Umbilical cord (tissue), 2 donors: Measurements from ENCODE around the gene SMG7. TPM values are rescaled to one million over a fixed set of nuclear protein-coding genes. Genes with fewer than 3 reads are reported as not detected.
A peak's percentile ranks its signal among the peaks of the same experiment; 100 is the strongest.

Source experiments
- DNase-seq: peaks from one replicate; pipeline ENCODE4 v3.0.0-alpha.2; 2015; ENCODE audit warnings: low spot score
- total RNA-seq: library from RNA; depleted of rRNA; stranded (reverse); fragments of >200 nt; gene quantifications from one replicate; pipeline ENCODE4 v1.2.3, GENCODE V29; 2014; ENCODE audit warnings: low replicate concordance; ENCODE audit not compliant: insufficient read depth

Gene SMG7
- total RNA-seq, 1 donor from 2014 or later = 27.2 TPM

GRCh38 chr1:183590244-183591191 is 118.2 kb downstream of the SMG7 start, which contains the start of gene NCF2:
NCF2 (minus strand) TSS chr1:183590459; CDS start chr1:183590329, 130 bp downstream.
- DNase-seq = peak; percentile 50

- no peak for DNase-seq
Measured at GRCh38 chr1:183592733-183593132, 120.4 kb downstream of the SMG7 start.

DNA sequence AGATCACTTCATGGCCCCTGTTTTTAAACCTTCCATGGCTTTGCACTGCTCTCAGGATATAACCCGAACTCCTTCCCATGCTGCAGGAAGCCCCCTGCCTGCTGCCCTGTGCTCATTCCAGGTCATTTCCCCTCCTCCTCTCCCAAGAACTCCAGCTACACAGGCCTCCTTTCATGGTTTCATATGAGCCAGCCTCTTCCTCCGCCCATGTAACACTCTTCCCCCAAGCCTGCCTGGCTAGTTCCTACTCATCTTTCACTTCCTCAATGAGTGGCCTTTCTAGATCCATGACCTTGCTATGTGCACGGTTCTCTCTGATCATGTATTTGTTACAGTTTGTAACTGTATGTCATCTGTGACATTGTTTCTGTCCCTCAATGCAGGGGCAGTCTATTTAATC is 121.1 kb downstream of the SMG7 start:
- DNase-seq = no peak

GRCh38 chr1:183595537-183595936 is 123.2 kb downstream of the SMG7 start:
- DNase-seq = no peak

DNA sequence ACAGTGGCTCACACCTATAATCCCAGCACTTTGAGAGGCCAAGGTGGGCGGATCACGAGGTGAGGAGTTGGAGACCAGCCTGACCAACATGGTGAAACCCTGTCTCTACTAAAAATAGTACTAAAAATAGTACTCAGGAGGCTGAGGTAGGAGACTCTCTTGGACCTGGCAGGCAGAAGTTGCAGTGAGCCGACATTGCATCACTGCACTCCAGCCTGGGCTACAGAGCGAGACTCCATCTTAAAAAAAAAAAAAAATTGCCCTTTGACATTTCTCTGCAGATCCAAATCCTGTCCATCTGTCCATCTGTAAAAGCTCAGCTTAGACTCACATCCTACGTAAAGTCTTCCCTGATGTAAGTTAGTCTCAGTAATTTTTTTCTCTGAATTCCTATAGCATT is 124.2 kb downstream of the SMG7 start:
- DNase-seq = no peak

DNA sequence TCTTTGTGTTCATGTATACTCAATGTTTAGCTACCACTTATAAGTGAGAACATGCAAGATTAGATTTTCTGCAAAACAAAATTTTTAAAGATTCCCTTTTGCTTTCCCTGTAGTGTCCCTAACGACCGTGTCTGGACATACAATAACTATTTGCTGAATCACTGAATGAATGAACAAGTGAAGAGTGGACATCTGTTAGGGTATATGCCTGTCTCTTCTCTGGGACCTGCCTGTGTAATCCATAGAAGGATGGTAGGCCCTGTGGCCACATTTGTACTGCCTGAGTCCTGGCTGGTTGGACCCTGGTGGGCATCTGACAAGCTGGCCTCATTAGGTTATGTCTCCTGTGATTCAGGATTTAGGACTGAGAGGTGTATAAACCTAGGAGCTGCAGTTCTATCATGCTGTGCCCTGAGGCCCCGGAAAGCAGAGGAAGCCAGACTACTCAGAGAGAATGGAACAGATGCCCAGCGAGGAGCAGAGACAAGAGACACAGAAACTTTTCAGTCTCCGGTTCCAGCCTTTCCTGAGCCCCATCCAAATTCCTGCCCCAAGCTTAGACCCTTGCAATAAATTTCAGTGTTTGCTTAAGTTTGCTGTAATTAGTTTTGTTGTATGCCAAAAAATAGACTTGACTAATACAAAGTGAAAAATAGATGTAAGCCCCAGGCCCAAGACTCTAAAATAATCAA is 125.5 kb downstream of the SMG7 start:
- DNase-seq = no peak

- DNase-seq = peak; percentile 72
Measured at GRCh38 chr1:183598386-183598785, 126.1 kb downstream of the SMG7 start.

DNA sequence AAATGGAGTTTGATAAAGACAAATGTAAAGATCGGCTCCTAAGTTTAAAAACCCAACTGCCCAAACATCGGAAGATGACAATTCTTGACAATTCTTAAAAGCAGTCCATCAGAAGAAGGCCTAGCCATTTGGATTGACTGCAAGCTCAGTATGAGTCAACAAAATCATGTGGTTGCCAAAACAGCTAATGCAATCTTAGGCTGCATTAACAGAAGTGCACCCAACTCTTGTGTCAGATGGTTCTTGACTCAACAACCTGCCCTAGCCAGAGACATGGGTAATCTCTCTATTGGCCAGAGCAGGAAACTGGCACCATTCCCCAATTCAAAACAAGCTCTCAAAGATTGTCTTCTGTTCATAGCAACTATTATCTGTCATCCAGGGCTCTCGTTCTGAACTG is 127.8 kb downstream of the SMG7 start:
- DNase-seq = no peak

DNA sequence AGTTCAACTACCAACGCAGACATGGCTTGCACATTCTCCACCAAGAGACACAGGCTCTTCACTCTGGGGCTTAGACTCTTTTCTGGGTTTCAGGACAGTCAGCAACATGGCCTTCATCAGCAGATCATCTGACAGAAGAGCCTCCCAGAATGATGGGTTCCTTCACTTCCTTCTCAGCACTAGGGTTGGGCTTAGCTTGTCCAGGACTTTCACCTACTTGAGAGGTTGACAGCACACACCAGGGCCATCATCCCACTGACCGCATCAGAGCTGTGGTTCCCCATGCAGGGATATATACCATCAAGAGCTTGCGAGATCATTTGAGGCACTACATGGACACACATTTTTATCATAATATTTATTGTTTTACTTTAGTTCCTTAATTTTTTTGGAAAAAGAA is 128.3 kb downstream of the SMG7 start:
- no peak for DNase-seq

- no peak for DNase-seq
Measured at GRCh38 chr1:183602510-183602909, 130.2 kb downstream of the SMG7 start.

Other genes starting within 250 kb of the SMG7 start
- gene NMNAT2, start 54.1 kb upstream of the SMG7 start, total RNA-seq = 2.9 TPM
- gene NCF2, start 118.0 kb downstream of the SMG7 start, total RNA-seq = 32.0 TPM
- gene ARPC5, start 163.3 kb downstream of the SMG7 start, total RNA-seq = 125 TPM
- 4.6 TPM for gene APOBEC4, start 180.8 kb downstream of the SMG7 start, total RNA-seq